KMS-11 (cell line): ENCODE measurements around the gene LYZ.

ENCODE experiments used
- H2AFZ ChIP-seq: fragments of 200-600 bp; sonication (generic); 2 replicates; pipeline ENCODE4 v1.6.1; 2016; ENCODE audit warnings: antibody characterized with exemption, mixed run types, low read depth
- H3K27ac ChIP-seq: fragments of 200-600 bp; sonication (generic); 2 replicates; pipeline ENCODE4 v1.6.1; 2016; ENCODE audit warnings: mild to moderate bottlenecking, mixed run types
- H3K27me3 ChIP-seq: fragments of 200-600 bp; sonication (generic); 2 replicates; pipeline ENCODE4 v1.6.1; 2017; ENCODE audit warnings: mild to moderate bottlenecking, low read depth, mixed run types, moderate library complexity; ENCODE audit not compliant: insufficient read depth
- H3K36me3 ChIP-seq: fragments of 200-600 bp; sonication (generic); 2 replicates; pipeline ENCODE4 v1.6.1; 2017; ENCODE audit warnings: mild to moderate bottlenecking, mixed run types; ENCODE audit not compliant: insufficient read depth
- H3K4me1 ChIP-seq: fragments of 200-600 bp; sonication (generic); 2 replicates; pipeline ENCODE4 v1.6.1; 2016; ENCODE audit warnings: mild to moderate bottlenecking, low read depth, mixed run types; ENCODE audit not compliant: poor library complexity, severe bottlenecking
- H3K4me2 ChIP-seq: fragments of 200-600 bp; sonication (generic); 2 replicates; pipeline ENCODE4 v1.7.0; 2016; ENCODE audit warnings: mild to moderate bottlenecking, mixed run types
- H3K4me3 ChIP-seq: fragments of 200-600 bp; sonication (generic); IDR thresholded peaks from 2 replicates; pipeline ENCODE4 v1.6.1; 2017; ENCODE audit warnings: low read depth, low read length, mixed read lengths; ENCODE audit not compliant: insufficient read depth
- H3K79me2 ChIP-seq: fragments of 200-600 bp; sonication (generic); 2 replicates; pipeline ENCODE4 v1.6.1; 2016; ENCODE audit warnings: low read depth, mixed run types; ENCODE audit not compliant: insufficient read depth
- H3K9ac ChIP-seq: fragments of 200-600 bp; sonication (generic); 2 replicates; pipeline ENCODE4 v1.6.1; 2016; ENCODE audit warnings: mild to moderate bottlenecking, mixed run types
- H4K20me1 ChIP-seq: fragments of 200-600 bp; sonication (generic); 2 replicates; pipeline ENCODE4 v1.6.1; 2016; ENCODE audit warnings: mild to moderate bottlenecking, mixed run types; ENCODE audit not compliant: insufficient read depth
- TF ChIP-seq, protein P1 (sequence below): fragments of 200-600 bp; sonication (generic); conservative IDR thresholded peaks from 2 replicates; pipeline ENCODE4 v1.6.1; 2017; ENCODE audit warnings: low read depth, mild to moderate bottlenecking, antibody characterized with exemption, low read length, moderate library complexity, mixed read lengths

The LYZ gene

DNA sequence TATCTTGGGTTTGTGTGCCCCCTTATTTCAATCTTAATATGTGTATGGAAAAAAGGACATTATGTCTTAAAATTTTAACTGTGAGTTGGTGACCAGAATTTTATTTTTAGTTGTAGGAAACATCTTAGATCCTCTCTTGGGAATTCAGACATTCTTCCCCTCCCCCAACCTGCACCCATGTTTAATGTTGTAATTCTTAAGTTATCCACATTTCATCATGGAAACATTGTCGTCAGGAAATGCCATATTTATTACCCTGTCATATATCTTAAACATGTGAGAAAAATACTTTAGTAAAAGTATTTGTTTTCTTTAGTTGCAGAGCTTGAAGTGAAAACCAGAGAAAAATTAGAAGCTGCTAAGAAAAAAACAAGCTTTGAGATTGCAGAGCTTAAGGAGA, 41.6 kb downstream of the LYZ start:
- no peak overlapping the region for H3K9ac ChIP-seq

DNA sequence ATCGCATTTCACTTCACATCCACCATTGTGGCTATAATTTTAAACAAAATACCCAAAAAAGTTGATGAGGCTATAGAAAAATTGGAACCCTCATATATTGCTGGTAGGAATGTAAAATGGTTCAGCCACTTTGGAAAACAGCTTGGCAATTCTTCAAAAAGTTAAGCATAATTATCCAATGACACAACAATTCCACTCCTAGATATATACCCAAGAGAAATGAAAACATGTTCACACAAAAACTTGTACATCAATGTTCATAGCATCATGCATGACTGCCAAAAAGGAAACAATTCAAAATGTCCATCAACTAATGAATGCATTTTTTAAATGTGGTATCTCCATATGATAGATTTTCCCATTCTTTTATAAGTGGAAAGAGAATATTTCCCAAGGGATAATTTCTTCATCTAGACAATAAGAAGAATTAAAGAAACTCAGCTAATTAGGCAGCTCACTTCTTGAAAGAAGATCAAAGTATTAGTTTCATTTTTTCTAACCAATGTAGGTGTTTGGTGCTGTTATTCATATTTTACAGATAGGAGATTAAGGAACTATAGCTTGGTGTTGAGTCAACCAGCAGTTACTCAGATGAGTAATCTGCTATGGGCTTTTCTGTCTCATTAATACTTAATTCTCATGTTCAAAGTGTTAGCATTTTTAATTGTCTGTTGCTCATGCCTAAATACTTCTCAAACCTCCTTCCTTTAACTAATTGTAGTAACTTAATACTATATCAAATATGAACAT, 44.2 kb downstream of the LYZ start:
- no peak overlapping the region for H3K4me2 ChIP-seq
- H3K79me2 ChIP-seq: no peaks in the 10 kb centered on the region
- H2AFZ ChIP-seq: no peak overlapping the region
- H3K4me3 ChIP-seq: no peak overlapping the region
- no peaks in the 10 kb centered on the region for H3K27me3 ChIP-seq
- H3K4me1 ChIP-seq: peaks cover 5% of the 10 kb centered on the region
- peaks cover 3% of the 10 kb centered on the region; the same call in 1 of the 2 replicates for H3K36me3 ChIP-seq
- no peak overlapping the region for H3K27ac ChIP-seq
- H3K9ac ChIP-seq: no peak overlapping the region
- TF ChIP-seq, protein P1, sequence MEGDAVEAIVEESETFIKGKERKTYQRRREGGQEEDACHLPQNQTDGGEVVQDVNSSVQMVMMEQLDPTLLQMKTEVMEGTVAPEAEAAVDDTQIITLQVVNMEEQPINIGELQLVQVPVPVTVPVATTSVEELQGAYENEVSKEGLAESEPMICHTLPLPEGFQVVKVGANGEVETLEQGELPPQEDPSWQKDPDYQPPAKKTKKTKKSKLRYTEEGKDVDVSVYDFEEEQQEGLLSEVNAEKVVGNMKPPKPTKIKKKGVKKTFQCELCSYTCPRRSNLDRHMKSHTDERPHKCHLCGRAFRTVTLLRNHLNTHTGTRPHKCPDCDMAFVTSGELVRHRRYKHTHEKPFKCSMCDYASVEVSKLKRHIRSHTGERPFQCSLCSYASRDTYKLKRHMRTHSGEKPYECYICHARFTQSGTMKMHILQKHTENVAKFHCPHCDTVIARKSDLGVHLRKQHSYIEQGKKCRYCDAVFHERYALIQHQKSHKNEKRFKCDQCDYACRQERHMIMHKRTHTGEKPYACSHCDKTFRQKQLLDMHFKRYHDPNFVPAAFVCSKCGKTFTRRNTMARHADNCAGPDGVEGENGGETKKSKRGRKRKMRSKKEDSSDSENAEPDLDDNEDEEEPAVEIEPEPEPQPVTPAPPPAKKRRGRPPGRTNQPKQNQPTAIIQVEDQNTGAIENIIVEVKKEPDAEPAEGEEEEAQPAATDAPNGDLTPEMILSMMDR: no peak
- no peaks in the 10 kb centered on the region for H4K20me1 ChIP-seq

More for the DNA sequence above, 41.6 kb downstream of the LYZ start:
- H3K27ac ChIP-seq: no peak overlapping the region
- no peaks in the 10 kb centered on the region for H3K79me2 ChIP-seq
- TF ChIP-seq, protein P1: no peak
- peaks cover 2% of the 10 kb centered on the region for H3K4me1 ChIP-seq
- H2AFZ ChIP-seq: no peak overlapping the region
- H3K4me3 ChIP-seq: no peak overlapping the region
- no peak overlapping the region for H3K4me2 ChIP-seq
- H3K27me3 ChIP-seq: no peaks in the 10 kb centered on the region
- H4K20me1 ChIP-seq: no peaks in the 10 kb centered on the region
- peaks cover 3% of the 10 kb centered on the region; the same call in 1 of the 2 replicates for H3K36me3 ChIP-seq

GRCh38 chr12:69396041-69396440, 47.9 kb downstream of the LYZ start:
- TF ChIP-seq, protein P1: no peak
- Histone ChIP-seq H2AFZ (no peak overlapping the region), H3K27ac (no peak overlapping the region), H3K4me1 (peaks cover 5% of the 10 kb centered on the region), H3K4me2 (no peak overlapping the region), H3K9ac (no peak overlapping the region), H3K36me3 (peaks cover 3% of the 10 kb centered on the region; the same call in 1 of the 2 replicates), H3K79me2 (no peaks in the 10 kb centered on the region), H3K27me3 (no peaks in the 10 kb centered on the region), H4K20me1 (no peaks in the 10 kb centered on the region), H3K4me3 (no peak overlapping the region)

DNA sequence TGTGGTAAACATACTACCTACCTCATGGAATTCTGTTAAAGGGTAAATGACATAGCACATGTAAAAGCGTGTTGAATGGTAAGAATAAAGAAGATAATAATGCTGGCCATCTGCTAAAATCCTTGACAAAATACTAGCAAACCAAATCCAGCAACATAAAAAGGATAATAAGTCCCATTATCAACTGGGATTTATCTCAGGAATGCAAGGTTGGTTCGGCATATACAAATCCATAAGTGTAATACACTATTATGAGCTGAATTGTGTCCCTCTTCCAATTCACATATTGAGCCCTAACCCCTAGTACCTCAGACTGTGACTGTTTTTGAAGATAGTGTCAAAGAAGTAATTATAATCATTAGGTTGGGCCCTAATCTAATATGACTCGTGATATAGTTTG, 48.8 kb downstream of the LYZ start:
- H2AFZ ChIP-seq: no peak overlapping the region
- no peak overlapping the region for H3K4me2 ChIP-seq
- TF ChIP-seq, protein P1: no peak
- no peak overlapping the region for H3K9ac ChIP-seq
- no peaks in the 10 kb centered on the region for H4K20me1 ChIP-seq
- H3K4me1 ChIP-seq: peaks cover 5% of the 10 kb centered on the region
- no peaks in the 10 kb centered on the region for H3K79me2 ChIP-seq
- H3K36me3 ChIP-seq: no peaks in the 10 kb centered on the region
- no peak overlapping the region for H3K27ac ChIP-seq
- H3K4me3 ChIP-seq: no peak overlapping the region
- no peaks in the 10 kb centered on the region for H3K27me3 ChIP-seq
